Loucy (cell line): ENCODE measurements around the gene ITGB5.

Experiments used
- EZH2phosphoT487 ChIP-seq: fragments of 200-600 bp; IDR thresholded peaks from 2 replicates; pipeline ENCODE4 v1.6.1; 2018; ENCODE audit warnings: antibody characterized with exemption, mild to moderate bottlenecking, moderate library complexity, borderline replicate concordance
- TF ChIP-seq, protein P1 (sequence below): fragments of 200-600 bp; sonication (generic); conservative IDR thresholded peaks from 2 replicates; pipeline ENCODE4 v1.5.1; 2014; ENCODE audit warnings: mild to moderate bottlenecking, antibody characterized with exemption, low read length

- TF ChIP-seq, protein P1, sequence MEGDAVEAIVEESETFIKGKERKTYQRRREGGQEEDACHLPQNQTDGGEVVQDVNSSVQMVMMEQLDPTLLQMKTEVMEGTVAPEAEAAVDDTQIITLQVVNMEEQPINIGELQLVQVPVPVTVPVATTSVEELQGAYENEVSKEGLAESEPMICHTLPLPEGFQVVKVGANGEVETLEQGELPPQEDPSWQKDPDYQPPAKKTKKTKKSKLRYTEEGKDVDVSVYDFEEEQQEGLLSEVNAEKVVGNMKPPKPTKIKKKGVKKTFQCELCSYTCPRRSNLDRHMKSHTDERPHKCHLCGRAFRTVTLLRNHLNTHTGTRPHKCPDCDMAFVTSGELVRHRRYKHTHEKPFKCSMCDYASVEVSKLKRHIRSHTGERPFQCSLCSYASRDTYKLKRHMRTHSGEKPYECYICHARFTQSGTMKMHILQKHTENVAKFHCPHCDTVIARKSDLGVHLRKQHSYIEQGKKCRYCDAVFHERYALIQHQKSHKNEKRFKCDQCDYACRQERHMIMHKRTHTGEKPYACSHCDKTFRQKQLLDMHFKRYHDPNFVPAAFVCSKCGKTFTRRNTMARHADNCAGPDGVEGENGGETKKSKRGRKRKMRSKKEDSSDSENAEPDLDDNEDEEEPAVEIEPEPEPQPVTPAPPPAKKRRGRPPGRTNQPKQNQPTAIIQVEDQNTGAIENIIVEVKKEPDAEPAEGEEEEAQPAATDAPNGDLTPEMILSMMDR = no peak
- TF ChIP-seq EZH2phosphoT487 = no peak
Observed at GRCh38 chr3:124826703-124827102, 60.5 kb downstream of the ITGB5 start.
